OCI-LY1 (cell line): ENCODE measurements around the gene LRRN1.
"Not testable (repeated sequence)": the region's sequence is repeated elsewhere in the genome, so short reads cannot be mapped to it uniquely, and the experiment has no call there.

Experiments
- H2AFZ ChIP-seq: fragments of 200-600 bp; sonication (generic), shearing (Covaris generic); 2 replicates; pipeline ENCODE4 v1.6.0; 2014; ENCODE audit warnings: antibody characterized with exemption, mild to moderate bottlenecking, low read length
- H3F3A ChIP-seq: fragments of 200-600 bp; sonication (generic), shearing (Covaris generic); 2 replicates; pipeline ENCODE4 v1.6.0; 2014; ENCODE audit warnings: mild to moderate bottlenecking, antibody characterized with exemption, low read length, moderate library complexity; ENCODE audit not compliant: insufficient read depth
- H3K27ac ChIP-seq: fragments of 200-600 bp; sonication (generic); 2 replicates; pipeline ENCODE4 v1.5.1; 2014; ENCODE audit warnings: low read length, mixed run types, mild to moderate bottlenecking, low read depth; ENCODE audit not compliant: poor library complexity, severe bottlenecking
- H3K27me3 ChIP-seq: fragments of 200-600 bp; sonication (generic); 2 replicates; pipeline ENCODE4 v1.6.0; 2014; ENCODE audit warnings: antibody characterized with exemption, mild to moderate bottlenecking, low read length, moderate library complexity; ENCODE audit not compliant: insufficient read depth
- H3K36me3 ChIP-seq: fragments of 200-600 bp; sonication (generic); 2 replicates; pipeline ENCODE4 v1.6.1; 2014; ENCODE audit warnings: mild to moderate bottlenecking, antibody characterized with exemption, low read length, moderate library complexity, mixed read lengths; ENCODE audit not compliant: insufficient read depth
- H3K4me1 ChIP-seq: fragments of 200-600 bp; sonication (generic); 2 replicates; pipeline ENCODE4 v1.5.1; 2014; ENCODE audit warnings: mild to moderate bottlenecking, low read length, moderate library complexity; ENCODE audit not compliant: insufficient read depth, severe bottlenecking
- H3K4me2 ChIP-seq: fragments of 200-600 bp; sonication (generic), shearing (Covaris generic); 2 replicates; pipeline ENCODE4 v1.6.1; 2014; ENCODE audit warnings: low read length
- H3K4me3 ChIP-seq: fragments of 200-600 bp; sonication (generic); 2 replicates; pipeline ENCODE4 v1.5.1; 2014; ENCODE audit warnings: low read length, low read depth, mild to moderate bottlenecking, mixed read lengths; ENCODE audit not compliant: poor library complexity, severe bottlenecking
- H3K79me2 ChIP-seq: fragments of 200-600 bp; shearing (Covaris generic); 2 replicates; pipeline ENCODE4 v1.6.1; 2016; ENCODE audit warnings: mixed run types, low read length, mixed read lengths; ENCODE audit not compliant: insufficient read depth
- H3K9ac ChIP-seq: fragments of 200-600 bp; sonication (generic), shearing (Covaris generic); 2 replicates; pipeline ENCODE4 v1.6.1; 2014; ENCODE audit warnings: mild to moderate bottlenecking, low read length, mixed read lengths
- H3K9me2 ChIP-seq: fragments of 200-600 bp; sonication (generic), shearing (Covaris generic); 2 replicates; pipeline ENCODE4 v1.6.1; 2014; ENCODE audit warnings: low read depth, mild to moderate bottlenecking, low read length, mixed read lengths
- H3K9me3 ChIP-seq: fragments of 200-600 bp; shearing (Covaris generic); 2 replicates; pipeline ENCODE4 v1.6.1; 2014; ENCODE audit warnings: low read length, mixed read lengths
- H4K20me1 ChIP-seq: fragments of 200-600 bp; sonication (generic), shearing (Covaris generic); 2 replicates; pipeline ENCODE4 v1.6.0; 2016; ENCODE audit warnings: mild to moderate bottlenecking, low read length; ENCODE audit not compliant: insufficient read depth
- EZH2 ChIP-seq: fragments of 200-600 bp; sonication (generic), shearing (Covaris generic); IDR thresholded peaks from 2 replicates; pipeline ENCODE4 v1.8.0; 2017; ENCODE audit warnings: borderline replicate concordance, mixed run types, mild to moderate bottlenecking, antibody characterized with exemption, low read length, moderate library complexity, mixed read lengths
- TF ChIP-seq, protein P1 (sequence below): fragments of 200-600 bp; sonication (generic), shearing (Covaris generic); IDR thresholded peaks from 2 replicates; pipeline ENCODE4 v1.5.1; 2017; ENCODE audit warnings: mild to moderate bottlenecking, antibody characterized with exemption, low read length, moderate library complexity, mixed read lengths

The LRRN1 gene

DNA sequence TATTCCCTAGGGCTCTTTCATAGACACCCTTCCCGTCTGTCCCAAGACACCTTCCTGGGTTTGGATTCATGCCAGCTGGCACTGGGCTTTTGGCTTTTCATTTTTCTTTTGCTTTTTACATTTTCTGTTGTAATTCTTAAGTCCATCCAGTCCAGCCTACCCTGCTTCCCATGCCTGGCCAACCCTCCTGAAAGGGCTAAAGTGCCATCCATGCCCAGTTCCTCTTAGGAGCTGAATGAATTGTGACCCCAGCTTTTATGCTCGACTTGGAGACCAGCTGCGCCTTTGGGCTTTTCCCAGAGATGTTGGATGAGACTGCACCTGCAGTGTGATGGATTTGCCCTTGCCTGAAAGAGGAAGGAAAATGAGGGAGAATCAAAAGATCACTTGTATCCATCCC is 25.8 kb downstream of the LRRN1 start:
- no peaks in the 10 kb centered on the region for H3F3A ChIP-seq
- H3K4me2 ChIP-seq = no peak overlapping the region
- no peak overlapping the region for H3K27ac ChIP-seq
- H3K27me3 ChIP-seq = no peaks in the 10 kb centered on the region
- H3K9me2 ChIP-seq = no peaks in the 10 kb centered on the region
- H4K20me1 ChIP-seq = no peaks in the 10 kb centered on the region
- no peaks in the 10 kb centered on the region for H3K4me1 ChIP-seq
- H3K9me3 ChIP-seq = no peaks in the 10 kb centered on the region
- TF ChIP-seq EZH2 = no peak
- TF ChIP-seq, protein P1, sequence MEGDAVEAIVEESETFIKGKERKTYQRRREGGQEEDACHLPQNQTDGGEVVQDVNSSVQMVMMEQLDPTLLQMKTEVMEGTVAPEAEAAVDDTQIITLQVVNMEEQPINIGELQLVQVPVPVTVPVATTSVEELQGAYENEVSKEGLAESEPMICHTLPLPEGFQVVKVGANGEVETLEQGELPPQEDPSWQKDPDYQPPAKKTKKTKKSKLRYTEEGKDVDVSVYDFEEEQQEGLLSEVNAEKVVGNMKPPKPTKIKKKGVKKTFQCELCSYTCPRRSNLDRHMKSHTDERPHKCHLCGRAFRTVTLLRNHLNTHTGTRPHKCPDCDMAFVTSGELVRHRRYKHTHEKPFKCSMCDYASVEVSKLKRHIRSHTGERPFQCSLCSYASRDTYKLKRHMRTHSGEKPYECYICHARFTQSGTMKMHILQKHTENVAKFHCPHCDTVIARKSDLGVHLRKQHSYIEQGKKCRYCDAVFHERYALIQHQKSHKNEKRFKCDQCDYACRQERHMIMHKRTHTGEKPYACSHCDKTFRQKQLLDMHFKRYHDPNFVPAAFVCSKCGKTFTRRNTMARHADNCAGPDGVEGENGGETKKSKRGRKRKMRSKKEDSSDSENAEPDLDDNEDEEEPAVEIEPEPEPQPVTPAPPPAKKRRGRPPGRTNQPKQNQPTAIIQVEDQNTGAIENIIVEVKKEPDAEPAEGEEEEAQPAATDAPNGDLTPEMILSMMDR = no peak
- H3K4me3 ChIP-seq = no peak overlapping the region
- no peak overlapping the region for H2AFZ ChIP-seq
- H3K36me3 ChIP-seq = no peaks in the 10 kb centered on the region
- H3K9ac ChIP-seq = no peak overlapping the region
- H3K79me2 ChIP-seq = no peaks in the 10 kb centered on the region

DNA sequence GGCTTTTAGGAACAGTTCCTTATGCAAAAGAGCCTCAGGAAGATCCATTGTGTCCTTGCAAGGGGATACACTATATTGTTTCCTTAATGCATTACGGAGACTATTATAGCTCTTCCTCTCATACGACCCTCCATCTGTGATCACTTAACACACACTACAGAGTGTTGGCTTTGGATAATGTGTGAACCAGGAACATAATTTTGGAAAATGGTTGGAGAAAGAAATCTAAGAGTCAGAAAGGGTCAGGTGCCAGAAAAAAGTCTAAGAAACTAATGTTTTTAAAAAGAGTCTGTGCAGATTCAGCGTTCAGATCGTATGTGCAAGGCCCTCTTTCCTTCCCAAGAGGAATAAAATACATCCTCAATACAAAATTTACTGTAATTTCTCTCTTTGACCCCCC is 27.3 kb downstream of the LRRN1 start:
- H3K4me3 ChIP-seq = no peak overlapping the region
- no peak overlapping the region for H3K4me2 ChIP-seq
- H3K79me2 ChIP-seq = no peaks in the 10 kb centered on the region
- no peaks in the 10 kb centered on the region for H3F3A ChIP-seq
- no peaks in the 10 kb centered on the region for H4K20me1 ChIP-seq
- no peaks in the 10 kb centered on the region for H3K9me3 ChIP-seq
- TF ChIP-seq EZH2 = no peak
- TF ChIP-seq, protein P1 = no peak
- H3K27ac ChIP-seq = no peak overlapping the region
- no peaks in the 10 kb centered on the region for H3K36me3 ChIP-seq
- H3K27me3 ChIP-seq = no peaks in the 10 kb centered on the region
- no peaks in the 10 kb centered on the region for H3K4me1 ChIP-seq
- H3K9ac ChIP-seq = no peak overlapping the region
- H2AFZ ChIP-seq = no peak overlapping the region
- H3K9me2 ChIP-seq = no peaks in the 10 kb centered on the region

DNA sequence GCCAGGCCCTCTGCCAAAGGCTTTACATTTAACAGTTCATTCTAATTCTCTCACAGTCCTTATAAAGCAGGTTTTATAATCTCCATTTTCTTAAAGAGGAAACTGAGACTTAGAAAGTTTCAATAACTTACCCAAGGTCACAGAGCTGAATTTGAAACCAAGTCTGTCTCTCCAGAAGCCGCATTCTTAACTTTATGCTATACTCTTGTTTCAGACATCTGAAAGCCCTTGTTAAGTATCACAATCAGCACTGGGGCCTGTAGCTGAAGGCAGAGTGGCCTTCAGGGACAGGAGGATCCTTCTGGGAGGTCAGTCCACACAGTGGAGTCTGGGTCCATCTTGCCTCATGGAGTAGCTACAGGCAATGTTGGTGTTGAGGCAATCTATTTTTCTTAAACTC is 27.9 kb downstream of the LRRN1 start:
- Histone ChIP-seq H3K27me3 (no peaks in the 10 kb centered on the region), H3K79me2 (no peaks in the 10 kb centered on the region), H2AFZ (no peak overlapping the region), H4K20me1 (no peaks in the 10 kb centered on the region), H3K4me3 (no peak overlapping the region), H3K36me3 (no peaks in the 10 kb centered on the region), H3F3A (no peaks in the 10 kb centered on the region), H3K27ac (no peak overlapping the region), H3K4me1 (no peaks in the 10 kb centered on the region), H3K4me2 (no peak overlapping the region), H3K9ac (no peak overlapping the region), H3K9me3 (no peaks in the 10 kb centered on the region), H3K9me2 (no peaks in the 10 kb centered on the region)
- TF ChIP-seq, protein P1 = no peak
- TF ChIP-seq EZH2 = no peak

DNA sequence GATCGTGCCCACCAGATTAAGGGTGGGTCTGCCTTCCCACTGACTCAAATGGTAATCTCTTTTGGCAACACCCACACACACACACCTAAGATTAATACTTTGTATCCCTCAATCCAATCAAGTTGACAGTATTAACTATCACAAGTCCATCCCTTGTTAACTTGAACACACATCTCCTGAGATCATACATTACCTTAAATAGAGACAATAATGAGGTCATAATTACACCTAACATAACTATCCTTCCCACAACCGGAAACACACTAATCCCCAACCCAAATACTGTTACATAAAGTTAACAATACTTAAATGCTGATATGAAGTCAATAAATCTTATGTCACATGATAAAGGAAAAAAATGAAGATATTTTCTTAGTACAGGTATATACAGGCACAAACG is 29.2 kb downstream of the LRRN1 start:
- H3K4me2 ChIP-seq, H3K36me3 ChIP-seq, H3K27me3 ChIP-seq, H3K4me1 ChIP-seq, H3F3A ChIP-seq, H3K9me3 ChIP-seq, H3K27ac ChIP-seq, H3K4me3 ChIP-seq, H3K9ac ChIP-seq, H3K79me2 ChIP-seq, H3K9me2 ChIP-seq, H4K20me1 ChIP-seq, H2AFZ ChIP-seq: not testable (repeated sequence)
